Retinal pigment epithelial cell (primary cell): ENCODE results near the gene PROM2.
A peak's percentile ranks its signal among the peaks of the same experiment; 100 is the strongest.

Experiments
- DNase-seq: peaks from one replicate; pipeline ENCODE4 v3.0.0-alpha.2; 2010; ENCODE audit warnings: low read depth
- H3K4me3 ChIP-seq: 2 replicates; pipeline ENCODE4 v1.5.1; 2011; ENCODE audit warnings: mild to moderate bottlenecking, low read length, control low read depth, moderate library complexity
- CTCF ChIP-seq: conservative IDR thresholded peaks from 2 replicates; pipeline ENCODE4 v1.5.1; 2011; ENCODE audit warnings: low read depth, low read length, control low read depth, inconsistent platforms

The PROM2 gene

DNA sequence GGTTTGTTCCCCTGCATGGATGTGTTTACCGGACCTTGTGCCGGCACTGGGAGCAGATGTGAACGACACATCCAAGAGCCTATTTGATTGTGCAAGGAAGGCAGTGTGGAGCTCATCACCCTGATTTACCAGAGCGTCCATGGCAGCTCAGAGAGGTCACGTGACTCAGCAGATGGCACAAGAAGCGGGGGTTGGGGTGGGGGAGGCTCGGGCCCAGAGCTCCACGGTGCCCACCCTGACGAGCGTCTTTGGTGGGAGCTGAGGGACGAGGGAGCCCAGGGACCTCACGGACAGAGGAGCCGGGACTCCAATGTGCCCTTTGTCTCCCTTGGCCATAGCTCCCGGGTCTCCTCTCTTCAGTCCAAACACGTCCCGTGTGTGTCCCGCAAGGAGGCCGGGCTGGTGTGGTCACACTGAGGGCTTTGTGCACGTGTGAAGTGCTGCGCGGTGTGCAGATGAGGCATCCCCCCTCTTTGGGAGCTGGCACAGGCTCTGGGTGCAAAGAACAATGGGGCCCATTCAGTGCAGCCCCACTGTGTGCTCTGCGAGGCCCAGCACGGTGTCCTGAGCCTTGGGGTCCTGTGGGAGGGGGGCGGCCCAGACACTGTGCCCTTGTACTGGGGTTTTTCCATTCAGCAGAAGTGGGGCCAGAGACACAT lies 38.4 kb downstream of the PROM2 start:
- TF ChIP-seq CTCF, result no peak
- no peak overlapping the region for H3K4me3 ChIP-seq
- DNase-seq, result no peak

GRCh38 chr2:95313296-95314131 lies 39.3 kb downstream of the PROM2 start:
- no peak overlapping the region for H3K4me3 ChIP-seq
- DNase-seq, result no peak
- no peak for TF ChIP-seq CTCF

GRCh38 chr2:95314598-95314963 lies 40.3 kb downstream of the PROM2 start:
- no peak overlapping the region for H3K4me3 ChIP-seq
- no peak for DNase-seq
- TF ChIP-seq CTCF, result no peak

DNA sequence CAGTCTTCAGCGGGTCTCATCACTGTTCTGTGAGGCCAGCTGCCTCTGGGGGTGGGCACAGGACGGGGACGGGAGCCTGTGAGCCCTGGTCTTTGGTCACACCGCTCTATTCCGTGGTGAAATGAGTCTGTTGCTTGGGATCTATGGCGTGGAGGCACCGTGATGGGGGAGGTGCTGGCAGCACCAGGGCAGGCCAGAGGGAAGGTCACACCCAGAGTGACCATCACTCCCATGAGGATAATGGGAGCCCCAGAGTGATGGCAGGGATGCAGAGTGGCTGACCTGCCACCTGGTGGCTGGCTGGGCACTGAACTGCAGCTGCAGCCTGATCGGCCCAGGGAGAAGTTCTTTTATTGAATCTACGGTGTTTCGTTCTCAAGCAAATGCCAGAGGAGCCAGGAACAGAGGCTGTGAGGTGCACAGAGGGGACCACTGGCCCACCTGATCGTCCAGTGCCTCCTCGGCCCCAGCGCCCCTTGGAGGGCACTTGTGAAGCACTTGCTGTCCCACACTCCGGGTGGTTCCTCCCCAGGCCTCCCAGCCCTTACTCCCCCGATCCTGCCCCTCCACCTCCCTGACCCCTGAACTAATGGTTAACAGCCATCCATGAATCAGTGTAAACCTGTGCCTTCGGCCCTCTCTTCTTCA lies 40.8 kb downstream of the PROM2 start:
- no peak for DNase-seq
- H3K4me3 ChIP-seq, result no peak overlapping the region
- peak; percentile 79 for TF ChIP-seq CTCF

GRCh38 chr2:95315801-95316411 lies 41.7 kb downstream of the PROM2 start:
- DNase-seq, result no peak
- no peak overlapping the region for H3K4me3 ChIP-seq
- no peak for TF ChIP-seq CTCF

DNA sequence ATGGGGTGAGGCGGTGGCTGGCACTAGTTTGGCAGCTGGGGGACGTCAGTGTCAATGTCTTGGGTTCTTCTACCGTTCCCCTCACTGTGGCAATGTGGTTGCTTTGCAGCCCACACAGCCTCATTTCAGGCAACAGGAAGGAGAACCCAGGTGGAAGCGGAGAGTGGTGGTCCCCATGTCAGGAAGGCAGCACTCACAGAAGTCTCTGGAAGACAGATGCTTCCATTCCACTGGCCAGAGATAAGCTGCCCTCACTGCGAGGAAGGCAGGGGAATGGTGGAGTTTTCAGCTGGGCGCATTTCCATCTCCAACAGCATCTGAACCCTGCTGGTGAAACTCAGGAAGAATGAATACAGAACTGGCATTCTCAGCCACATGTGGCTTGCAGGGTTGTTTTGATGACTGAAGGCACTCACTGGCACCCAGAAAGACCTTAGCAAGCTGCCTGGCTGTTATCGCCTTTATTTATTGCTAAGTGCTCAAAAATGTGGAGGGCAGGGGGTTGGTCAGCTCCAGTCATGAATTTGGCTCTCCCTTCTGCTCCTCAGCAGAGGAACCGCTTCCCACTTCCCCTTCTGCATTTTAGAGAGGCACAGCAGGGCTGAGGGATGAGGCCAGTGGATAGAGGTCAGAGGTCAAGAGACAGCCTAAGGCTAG lies 42.3 kb downstream of the PROM2 start:
- no peak for DNase-seq
- no peak overlapping the region for H3K4me3 ChIP-seq
- TF ChIP-seq CTCF, result no peak
